GM18870 (cell line): ENCODE results near the gene PXDN.

Experiments
- ATAC-seq: cut with Tn5 transposase; IDR thresholded peaks from one replicate; pipeline ENCODE4 v1.9.1; 2021; ENCODE audit warnings: moderate library complexity; ENCODE audit not compliant: unreplicated experiment

Gene PXDN

DNA sequence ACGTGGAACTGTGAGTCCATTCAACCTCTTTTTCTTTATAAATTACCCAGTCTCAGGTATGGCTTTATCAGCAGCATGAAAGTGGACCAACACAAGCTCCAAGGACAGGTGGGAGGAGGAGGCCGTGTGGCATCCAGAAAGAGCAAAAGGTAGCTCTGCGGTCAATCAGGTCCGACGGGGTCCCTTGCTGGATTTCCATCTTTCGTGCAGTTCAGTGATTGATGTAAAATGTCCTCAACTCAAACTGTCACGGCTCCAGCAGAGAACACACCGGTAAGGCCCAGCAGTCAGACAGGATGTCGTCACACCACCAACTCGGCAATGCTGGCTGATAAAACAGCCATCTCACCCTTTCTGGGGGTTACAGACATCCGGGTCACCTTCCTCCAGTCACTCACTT, 123.3 kb downstream of the PXDN start:
- ATAC-seq, result no peak

DNA sequence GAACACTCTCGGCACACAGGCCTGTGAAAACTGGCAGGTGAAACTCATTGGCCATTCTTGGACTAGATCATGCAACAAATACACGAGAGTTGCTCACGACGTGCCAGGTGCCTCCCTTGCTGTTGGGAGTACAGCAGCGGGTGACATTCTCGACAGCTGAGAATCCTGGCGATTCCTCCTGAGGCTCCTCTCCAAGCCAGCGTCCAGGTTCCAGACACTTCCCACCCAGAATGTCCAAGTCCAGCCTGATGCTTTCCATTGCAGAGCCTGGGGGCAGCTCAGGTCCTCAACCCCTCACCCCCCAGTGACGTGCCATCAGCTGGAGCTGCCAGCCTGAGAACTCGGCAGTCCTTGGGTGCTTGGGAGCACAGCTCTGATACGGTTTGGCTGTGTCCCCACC, 124.2 kb downstream of the PXDN start:
- no peak for ATAC-seq

DNA sequence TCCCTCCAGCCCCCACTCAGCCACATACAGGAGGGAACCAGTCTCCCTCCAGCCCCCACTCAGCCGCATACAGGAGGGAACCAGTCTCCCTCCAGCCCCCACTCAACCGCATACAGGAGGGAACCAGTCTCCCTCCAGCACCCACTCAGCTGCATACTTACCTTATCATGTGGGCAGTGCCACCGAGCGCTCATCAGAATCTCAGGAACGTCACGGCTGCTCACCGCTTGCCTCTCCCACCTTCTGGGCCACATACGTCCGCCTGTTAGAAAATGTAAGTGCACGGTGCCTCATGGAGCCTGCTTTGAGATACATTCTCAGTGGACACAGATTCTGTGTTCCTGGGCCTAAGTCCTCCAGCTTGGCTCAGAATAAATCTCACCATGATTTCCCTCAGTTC, 124.8 kb downstream of the PXDN start:
- no peak for ATAC-seq

DNA sequence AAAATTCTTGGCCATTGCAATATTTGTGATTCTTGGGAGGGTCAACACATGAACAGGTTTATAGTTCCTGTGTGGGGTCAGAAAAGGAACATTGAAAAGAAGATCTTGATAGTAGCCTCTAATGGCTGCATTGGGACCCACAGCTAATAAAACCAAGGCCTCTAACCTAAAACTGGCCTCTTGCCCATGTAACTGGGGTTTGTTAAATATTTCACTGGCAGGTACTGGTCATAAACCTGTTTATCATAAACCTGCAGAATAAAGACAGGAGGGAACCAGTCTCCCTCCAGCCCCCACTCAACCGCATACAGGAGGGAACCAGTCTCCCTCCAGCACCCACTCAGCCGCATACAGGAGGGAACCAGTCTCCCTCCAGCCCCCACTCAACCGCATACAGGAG, 125.3 kb downstream of the PXDN start:
- ATAC-seq, result no peak

DNA sequence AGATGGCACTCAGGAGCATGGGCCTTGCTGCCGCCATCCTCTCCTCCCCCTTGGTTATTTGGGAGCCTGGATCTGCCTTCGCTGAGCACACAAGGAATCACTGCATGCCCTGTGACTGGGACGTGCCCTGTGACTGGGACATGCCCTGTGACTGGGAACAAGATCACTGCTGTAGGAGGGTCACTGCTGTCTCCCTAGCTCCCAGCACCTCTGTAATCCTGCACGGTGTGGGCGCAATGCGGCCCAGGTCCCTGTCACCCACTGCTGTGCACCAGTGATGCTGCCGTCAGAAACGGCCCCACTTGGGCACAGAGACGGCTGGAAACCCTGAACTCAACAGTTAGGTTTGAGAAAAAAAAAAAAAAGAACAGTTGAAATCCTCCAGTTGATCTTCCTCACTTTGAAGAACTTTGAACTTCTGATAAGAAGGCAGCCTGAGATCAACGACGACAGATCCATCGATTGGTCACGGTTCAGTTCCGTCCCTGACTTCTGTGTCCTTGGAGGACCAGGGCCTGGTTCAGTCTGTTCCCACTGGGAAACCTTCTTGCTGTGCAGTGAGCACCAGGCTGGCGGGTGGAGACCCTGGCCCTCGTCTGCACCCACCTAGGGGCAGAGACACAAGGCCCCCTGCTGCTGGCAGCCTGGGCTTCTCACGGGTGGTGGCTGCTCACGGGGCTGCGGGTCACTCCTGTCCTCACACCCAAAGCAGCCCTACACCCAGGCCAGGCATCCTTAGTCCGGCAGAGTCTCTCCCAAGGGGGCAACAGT, 125.9 kb downstream of the PXDN start:
- ATAC-seq, result no peak

DNA sequence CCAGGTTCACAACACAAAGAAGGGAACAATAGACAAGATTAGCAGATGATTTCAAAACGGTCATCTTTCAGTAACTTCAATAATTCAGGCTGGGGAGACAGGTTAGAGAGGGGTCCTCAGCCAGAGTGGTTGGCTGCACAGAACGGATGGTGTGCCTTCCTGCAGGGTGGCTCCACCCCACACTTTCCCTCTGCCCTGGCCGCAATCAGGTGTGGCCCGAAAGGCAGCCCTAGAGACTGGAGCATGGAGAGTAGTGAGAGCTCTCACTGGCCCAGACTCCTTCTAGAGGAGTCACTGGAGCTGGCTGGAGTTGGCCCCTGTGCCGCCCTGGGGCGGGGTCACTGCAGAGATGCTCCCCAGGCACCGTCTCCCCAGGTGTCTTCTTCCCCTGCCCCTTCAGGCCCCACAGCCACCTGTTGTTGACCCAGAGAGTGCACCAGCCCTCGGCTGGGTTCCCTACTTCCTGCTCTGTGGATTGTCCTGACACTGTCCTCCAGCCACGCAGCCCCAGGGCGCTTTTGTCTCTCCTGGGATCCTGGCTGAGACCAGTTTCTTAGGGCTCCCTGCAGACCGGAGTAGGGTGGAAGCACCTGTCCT, 126.8 kb downstream of the PXDN start:
- no peak for ATAC-seq

DNA sequence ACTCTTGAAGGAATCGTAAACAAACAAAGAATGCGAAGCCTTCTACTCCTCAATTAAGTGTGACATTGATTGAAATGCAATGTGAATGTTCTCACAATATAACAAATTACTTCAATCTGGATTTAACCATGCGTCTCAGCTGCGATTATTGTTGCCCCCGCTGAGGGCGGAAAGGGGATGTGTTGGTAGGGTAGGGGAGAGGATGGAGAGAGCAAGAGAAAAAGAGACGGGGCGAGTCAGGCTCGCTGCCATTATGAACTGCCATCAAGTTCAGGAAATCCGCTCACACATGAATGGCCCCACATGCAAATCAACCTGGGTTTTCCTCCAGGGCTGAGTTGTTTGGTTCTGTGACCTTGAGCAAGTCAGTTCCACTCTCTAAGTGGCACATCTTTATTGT, 129.8 kb downstream of the PXDN start:
- no peak for ATAC-seq

DNA sequence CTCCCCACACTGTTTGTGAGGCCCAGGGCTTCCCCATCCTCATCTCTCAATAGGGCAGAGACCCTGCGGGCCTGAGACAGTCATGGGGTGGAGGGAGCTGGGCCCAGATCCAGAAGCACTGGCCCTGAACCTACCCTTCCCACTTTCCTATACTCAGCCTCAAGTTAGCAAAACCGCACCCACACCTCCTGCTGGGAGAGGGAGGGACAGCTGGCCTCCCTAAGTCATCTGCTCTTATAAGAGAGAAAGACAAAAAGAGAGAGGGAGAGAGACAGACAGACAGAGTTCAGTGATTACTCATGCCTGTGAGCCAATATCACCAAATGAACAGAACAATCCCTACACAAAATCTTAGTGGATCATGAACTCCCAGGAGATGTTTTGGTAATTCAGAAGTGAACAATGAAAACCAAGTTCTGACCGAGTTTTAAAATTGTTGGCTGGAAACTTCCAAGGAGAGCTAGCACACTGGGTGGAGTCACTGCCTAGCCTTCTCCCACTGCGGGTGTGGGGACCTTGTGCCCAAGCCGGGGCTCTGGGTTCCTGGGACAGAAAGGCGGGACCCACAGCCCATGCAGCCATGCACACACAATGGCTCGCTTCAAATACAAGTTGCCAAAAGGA, 130.5 kb downstream of the PXDN start:
- no peak for ATAC-seq

DNA sequence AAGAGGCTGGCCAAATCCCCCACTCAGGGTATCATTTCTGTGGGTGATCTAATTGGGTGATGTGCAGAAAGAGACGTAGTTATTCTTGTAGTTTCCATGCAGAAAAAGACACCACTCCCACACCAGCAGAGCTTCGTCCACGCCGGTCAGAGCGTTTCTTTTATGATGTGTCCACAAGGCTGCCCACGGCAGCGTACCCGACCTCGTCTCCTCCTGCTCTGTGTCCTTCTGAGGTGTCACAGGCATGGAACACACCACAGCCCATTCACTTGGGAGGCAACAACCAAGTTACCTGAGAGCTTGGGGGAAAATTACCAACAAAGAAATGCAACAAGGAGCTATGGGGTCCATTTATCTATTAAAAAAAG, 131.3 kb downstream of the PXDN start:
- no peak for ATAC-seq

DNA sequence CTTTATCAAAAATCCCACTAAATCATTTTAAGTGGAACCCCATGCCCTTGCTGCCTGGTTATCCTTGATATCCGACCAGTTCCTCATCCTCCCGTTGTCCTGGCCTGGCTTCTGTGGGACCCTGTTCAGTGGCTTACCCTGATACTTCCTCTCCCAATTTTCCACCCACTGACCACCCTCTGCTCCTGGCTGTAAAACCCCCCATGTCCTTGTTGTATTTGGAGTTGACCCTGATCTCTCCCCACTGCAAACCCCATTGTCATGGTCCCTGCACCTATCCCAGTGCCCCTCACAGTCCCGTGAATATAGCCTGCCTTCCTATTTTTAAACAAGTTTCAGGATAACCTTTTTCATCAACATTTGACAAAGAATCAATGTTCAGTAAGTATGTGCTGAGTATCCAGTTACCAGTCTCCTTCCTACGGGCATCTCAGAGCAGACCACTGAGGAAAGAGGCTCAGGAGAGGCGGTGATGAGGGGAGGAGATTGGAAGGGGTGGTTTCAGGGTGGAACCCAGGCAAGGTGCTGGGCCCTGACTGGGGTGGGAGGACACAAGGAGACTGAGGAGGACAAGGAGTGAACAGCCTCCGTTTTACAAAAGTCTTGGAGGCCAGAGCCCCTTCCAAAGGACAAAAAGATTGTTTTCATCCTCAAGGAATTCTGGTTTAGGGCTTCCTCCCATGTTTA, 131.8 kb downstream of the PXDN start:
- ATAC-seq, result no peak

DNA sequence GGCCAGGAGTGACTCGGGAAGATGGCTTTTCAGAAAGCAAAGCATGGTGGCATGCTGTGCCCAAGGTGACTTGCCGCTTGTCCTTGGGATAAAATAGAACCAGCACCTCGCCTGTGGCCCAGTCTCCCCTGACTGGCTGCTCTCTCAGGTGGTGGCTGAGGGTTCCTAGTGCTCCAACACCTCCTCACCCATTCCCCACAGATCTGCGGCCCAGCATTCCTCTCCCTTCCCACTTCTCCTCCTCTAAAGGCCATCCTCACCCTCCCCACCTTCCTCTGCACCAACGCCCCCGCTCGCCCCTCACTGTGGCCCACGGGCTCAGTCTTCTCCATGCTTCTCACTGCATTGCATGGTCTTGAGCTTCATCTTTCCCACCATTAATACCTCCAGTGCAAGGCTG, 132.4 kb downstream of the PXDN start:
- ATAC-seq, result no peak

DNA sequence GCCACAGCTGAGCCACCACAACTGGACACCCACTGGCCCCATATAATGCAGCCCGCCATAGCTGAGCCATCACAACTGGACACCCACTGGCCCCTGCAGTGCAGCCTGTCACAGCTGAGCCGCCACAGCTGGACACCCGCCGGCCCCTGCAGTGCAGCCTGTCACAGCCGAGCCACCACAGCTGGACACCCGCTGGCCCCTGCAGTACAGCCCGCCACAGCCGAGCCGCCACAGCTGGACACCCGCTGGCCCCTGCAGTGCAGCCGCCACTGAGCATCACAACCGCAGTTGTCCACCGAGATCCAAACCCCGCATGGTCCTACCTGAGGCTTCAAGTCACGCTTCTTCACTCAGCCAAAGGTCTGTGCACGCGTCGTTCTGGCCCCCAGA, 134.2 kb downstream of the PXDN start:
- ATAC-seq, result no peak

DNA sequence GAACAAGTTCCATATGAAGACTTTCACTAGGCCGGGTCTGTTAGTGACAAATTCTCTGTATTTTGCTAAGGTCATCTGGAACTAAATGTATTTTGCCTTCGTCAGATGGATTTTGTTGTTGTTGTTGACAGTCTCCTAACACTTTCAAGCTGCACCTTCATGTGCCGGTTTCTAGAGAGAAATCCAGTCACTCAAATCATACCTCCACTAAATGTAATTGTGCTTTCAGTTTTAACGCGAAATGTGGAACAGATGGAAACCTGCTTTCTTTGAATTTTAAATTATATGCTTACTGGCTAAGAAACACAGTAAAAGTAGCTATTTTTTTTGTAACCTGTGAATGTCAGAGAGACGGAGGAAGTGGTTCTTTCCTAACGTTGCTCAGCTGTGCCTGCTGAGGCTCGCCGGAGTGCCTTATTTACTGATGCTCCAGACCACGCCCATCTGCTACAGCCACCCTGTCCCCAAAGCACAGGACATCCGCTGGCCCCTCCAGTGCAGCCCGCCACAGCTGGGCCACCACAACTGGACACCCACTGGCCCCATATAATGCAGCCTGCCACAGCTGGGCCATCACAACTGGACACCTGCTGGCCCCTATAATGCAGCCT, 134.7 kb downstream of the PXDN start:
- no peak for ATAC-seq

DNA sequence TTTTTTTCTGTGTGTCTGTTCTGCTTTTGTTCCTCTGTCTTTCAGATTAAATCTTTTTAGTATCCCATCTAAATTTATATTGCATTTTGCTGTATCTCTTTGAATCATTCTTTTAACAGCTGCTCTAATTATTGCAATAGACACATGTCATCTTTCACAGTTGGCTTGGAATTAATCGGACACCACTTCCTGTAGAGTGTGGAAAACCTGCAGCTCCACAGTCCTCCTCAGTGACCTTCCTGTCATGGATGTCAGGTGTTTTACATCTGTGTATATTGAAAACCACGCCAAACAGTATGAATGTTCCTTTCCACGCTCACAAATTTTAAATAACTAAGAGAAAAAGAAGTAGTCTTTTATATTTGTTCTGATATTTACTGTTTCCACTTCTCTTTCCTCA, 135.3 kb downstream of the PXDN start:
- no peak for ATAC-seq

DNA sequence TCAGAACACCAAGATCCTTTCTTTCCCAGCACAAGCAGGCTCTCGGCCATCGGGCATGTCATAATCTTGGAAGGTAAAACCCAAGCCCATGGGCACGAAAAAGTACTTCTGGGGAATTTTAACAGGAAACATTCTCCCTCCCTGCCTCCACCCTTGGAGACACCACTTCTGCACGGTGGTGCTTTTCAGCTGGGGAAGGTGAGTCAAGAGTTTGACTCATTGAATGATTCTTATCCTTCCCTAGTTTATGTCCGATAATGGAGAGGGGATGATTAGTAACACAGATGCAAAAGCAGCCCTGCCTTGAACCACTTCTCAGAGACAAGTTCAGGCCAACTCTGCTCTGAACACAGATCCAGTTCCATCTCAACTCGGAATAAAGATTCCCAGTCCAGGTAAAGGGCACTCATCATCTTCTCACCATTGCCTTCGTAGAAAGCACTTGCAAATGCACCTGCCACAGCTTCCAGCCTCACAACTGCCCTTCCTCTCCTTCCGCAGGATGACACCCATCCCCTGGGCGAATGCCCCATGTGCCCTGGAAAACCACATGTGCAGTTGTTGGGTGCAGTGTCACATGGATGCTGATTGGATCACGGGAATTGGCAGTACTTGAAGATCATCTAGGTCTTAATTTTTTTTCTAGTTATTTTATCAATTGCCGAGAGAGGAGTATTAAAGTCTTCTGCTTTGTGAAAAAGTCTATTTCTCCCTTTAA, 136.2 kb downstream of the PXDN start:
- no peak for ATAC-seq

DNA sequence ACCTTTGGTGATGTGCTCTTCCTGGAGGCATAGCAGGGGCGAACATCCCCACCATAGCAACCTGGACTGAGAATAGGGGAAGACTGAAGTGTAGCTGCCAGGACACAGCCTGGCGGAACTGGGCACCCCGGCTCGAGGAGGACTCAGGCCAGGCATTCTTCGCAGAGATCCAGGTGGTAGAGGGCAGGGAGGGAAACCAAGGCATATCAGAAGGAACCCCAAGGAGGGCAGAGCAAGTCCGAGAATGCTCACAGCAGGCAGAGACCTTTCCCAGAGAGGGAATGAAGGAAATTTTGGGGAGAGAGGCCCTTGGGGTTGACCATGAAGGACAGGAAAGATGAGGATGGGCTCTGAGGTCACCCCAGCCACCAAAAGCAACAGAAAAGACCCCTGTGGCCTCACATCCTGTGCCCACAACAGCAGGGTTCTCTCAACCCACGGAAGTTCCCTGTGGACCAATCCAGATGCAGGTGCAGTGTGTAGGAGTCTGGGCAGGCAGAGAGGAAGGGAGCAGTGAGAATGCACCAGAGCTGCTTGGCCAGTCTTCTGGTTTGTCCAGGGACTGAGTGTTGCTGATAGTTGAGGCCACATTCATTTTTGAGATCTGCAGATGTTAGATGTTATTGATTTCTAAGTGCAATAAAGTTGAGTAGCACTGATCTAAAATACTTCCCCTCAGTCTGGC, 136.9 kb downstream of the PXDN start:
- no peak for ATAC-seq

DNA sequence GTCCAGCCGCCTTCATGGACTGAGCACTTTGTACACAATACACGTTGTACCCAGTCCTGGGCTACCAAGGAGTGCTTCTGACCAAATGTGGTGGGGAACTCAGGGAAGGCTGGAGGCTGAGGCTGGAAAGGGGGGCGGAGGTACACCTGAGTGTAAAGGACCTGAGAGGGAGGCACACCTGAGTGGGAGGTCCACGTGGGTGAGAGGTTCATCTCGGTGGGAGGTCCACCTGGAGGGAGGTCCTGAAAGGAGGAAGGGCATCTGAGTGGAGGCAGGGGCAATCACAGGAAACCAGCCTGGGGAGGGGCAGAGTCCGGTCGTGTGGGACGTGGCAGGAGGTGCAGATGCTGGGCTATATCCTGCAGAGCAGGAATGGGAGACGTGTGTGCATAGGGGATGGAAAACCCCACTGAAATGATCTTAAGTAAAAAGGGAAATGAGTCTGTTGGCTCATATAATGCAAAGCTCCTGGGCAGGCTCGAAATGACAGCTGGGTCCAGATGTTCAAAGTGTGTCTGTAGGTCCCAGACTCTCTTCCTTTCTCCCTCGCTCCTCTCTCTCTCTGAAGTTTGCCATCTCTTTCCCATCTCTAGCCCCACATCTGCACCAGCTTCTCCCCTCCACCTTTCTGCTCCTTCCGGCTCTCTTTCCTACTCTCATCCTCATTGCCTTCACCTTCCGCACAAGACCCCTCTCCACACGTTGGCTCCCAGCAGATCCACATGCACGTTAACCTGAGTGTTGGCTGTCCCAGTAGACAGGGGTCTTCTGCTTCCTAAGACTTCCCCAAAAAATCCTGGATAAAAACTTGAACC, 137.7 kb downstream of the PXDN start:
- no peak for ATAC-seq

DNA sequence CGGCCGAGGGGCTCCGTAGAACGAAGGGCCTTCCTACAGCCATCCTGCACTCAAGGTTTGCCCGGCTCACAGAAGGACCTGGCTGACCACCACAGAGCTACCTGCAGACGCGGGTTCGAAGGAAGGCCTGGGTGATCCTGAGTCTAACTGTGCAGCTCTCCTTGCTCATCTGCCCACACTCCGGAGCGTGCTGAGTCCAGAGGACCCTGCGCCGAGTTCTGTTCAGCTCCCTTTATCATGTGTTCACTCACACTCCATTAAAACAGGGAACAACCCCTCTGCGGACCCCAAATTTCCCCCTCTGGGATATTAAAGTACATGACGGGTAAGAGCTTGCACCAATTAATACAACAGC, 138.3 kb downstream of the PXDN start:
- no peak for ATAC-seq
